IPS-18a (cell line): ENCODE results near the gene THUMPD2.

Experiments used
- H3K27ac ChIP-seq: one replicate; pipeline ENCODE4 v1.5.1; 2013; ENCODE audit warnings: low read length
- H3K27me3 ChIP-seq: one replicate; pipeline ENCODE4 v1.6.1; 2013; ENCODE audit warnings: mild to moderate bottlenecking, low read length; ENCODE audit not compliant: control insufficient read depth, insufficient read depth
- H3K36me3 ChIP-seq: one replicate; pipeline ENCODE4 v1.6.1; 2013; ENCODE audit warnings: low read depth, low read length; ENCODE audit not compliant: control insufficient read depth
- H3K4me1 ChIP-seq: one replicate; pipeline ENCODE4 v1.6.1; 2013; ENCODE audit warnings: low read depth, low read length; ENCODE audit not compliant: control insufficient read depth
- H3K4me3 ChIP-seq: one replicate; pipeline ENCODE4 v1.5.1; 2013; ENCODE audit warnings: low read length
- H3K9ac ChIP-seq: one replicate; pipeline ENCODE4 v1.6.1; 2013; ENCODE audit warnings: mild to moderate bottlenecking, low read length, moderate library complexity
- H3K9me3 ChIP-seq: one replicate; pipeline ENCODE4 v1.6.1; 2013; ENCODE audit warnings: low read depth, low read length; ENCODE audit not compliant: control insufficient read depth

The THUMPD2 gene

DNA sequence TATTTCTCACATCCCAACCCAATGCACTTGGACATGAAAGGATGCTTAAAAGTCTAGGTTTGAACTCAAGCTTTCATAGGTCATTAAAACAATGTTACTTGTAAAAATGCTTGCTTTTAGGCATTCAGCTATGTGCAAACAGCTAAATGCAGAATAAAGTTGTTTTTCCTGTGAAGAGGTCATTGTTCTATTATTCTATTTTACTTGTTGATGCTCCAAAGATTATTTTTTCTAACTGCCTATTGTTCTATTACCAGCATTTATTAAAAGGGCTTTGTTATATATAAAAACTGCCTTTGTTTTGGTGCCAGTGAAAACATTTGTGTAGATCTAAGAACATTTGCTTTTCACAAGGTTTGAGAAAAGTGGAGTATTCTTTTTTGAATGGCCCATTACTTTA, 64.0 kb downstream of the THUMPD2 start:
- no peak overlapping the region for H3K27ac ChIP-seq
- no peaks in the 10 kb centered on the region for H3K36me3 ChIP-seq
- no peak overlapping the region for H3K9ac ChIP-seq
- H3K4me3 ChIP-seq: no peak overlapping the region
- H3K4me1 ChIP-seq: no peaks in the 10 kb centered on the region
- no peaks in the 10 kb centered on the region for H3K9me3 ChIP-seq
- H3K27me3 ChIP-seq: no peaks in the 10 kb centered on the region

DNA sequence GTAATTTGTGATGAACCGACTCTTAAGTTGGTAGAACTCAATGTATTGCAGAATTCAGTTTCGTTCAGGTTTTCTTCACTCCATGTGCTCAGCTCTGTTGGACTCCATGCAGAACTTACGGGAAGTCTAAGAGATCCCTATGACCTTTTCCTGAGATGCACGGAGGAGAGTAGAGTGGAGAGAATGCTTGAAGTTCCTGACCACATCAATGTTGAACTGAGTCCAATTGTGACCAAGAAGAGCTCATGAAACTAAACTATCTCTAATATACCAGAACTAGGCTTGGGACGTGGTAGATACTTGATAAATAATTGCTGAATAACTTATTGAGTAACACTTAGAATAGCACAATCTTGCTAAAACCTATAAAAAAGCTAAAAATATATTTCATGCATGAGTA, 66.1 kb downstream of the THUMPD2 start:
- Histone ChIP-seq H3K4me3 (no peak overlapping the region), H3K27me3 (no peaks in the 10 kb centered on the region), H3K9ac (no peak overlapping the region), H3K9me3 (no peaks in the 10 kb centered on the region), H3K36me3 (no peaks in the 10 kb centered on the region), H3K27ac (no peak overlapping the region), H3K4me1 (no peaks in the 10 kb centered on the region)

DNA sequence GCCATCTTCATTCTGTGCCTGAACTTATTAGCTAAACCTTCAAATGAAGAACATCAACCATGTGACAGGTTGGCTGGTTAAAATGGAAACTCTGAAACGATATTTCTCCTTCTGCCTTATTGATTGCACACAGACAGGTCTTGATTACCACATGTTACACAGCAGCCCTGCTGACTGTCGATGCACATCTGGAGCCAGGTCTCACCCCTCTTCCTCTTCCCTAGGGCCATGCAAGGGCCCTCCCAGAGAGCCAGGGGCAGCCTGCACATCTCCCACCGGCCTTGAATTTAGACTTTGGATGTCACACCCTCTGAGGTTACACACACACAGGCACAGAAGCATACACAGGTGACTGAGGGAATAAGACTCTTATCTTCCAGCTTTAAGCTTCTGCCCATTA, 68.3 kb downstream of the THUMPD2 start:
- Histone ChIP-seq H3K9ac (no peak overlapping the region), H3K27ac (no peak overlapping the region), H3K27me3 (no peaks in the 10 kb centered on the region), H3K4me3 (no peak overlapping the region), H3K36me3 (no peaks in the 10 kb centered on the region), H3K9me3 (no peaks in the 10 kb centered on the region), H3K4me1 (no peaks in the 10 kb centered on the region)

DNA sequence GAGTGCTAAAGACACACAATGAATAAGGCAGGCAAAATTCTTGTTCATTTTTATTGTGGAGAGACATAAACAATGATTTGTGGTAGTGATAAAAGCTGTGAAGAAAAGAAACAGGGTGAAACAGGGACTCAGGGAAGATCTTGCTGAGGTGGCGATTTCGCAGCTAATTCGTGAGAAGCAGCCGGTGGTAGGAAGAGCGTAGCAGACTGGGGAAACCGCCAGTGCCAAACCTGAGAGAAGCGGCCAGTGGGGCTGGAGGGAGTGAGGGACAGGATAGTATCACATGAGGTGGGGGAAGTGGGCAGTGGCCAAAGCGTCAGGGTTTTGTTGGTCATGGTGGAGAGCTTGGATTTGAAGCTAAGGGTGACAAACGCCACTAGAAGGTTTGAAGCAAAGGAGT, 71.1 kb downstream of the THUMPD2 start:
- H3K4me1 ChIP-seq: no peaks in the 10 kb centered on the region
- no peak overlapping the region for H3K4me3 ChIP-seq
- H3K9ac ChIP-seq: no peak overlapping the region
- no peaks in the 10 kb centered on the region for H3K27me3 ChIP-seq
- H3K36me3 ChIP-seq: no peaks in the 10 kb centered on the region
- H3K27ac ChIP-seq: no peak overlapping the region
- no peaks in the 10 kb centered on the region for H3K9me3 ChIP-seq

DNA sequence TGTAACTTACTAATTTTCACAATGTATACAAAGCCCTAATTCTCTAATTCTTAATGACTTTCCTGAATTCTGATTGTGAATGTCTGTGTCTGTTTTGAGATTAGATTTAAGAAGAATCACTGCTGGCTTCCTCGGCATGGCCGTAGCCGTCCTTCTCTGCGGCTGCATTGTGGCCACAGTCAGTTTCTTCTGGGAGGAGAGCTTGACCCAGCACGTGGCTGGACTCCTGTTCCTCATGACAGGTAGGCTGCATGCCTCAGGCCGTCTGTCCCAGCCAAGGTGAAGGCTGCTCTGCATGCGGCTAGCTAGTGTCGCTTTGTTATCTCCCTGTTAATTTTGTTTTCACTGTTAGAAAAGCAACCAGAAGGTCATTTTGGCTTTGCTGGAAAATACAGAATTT, 72.1 kb downstream of the THUMPD2 start:
- H3K4me3 ChIP-seq: no peak overlapping the region
- no peaks in the 10 kb centered on the region for H3K4me1 ChIP-seq
- no peaks in the 10 kb centered on the region for H3K27me3 ChIP-seq
- H3K9me3 ChIP-seq: no peaks in the 10 kb centered on the region
- no peaks in the 10 kb centered on the region for H3K36me3 ChIP-seq
- H3K27ac ChIP-seq: no peak overlapping the region
- no peak overlapping the region for H3K9ac ChIP-seq

DNA sequence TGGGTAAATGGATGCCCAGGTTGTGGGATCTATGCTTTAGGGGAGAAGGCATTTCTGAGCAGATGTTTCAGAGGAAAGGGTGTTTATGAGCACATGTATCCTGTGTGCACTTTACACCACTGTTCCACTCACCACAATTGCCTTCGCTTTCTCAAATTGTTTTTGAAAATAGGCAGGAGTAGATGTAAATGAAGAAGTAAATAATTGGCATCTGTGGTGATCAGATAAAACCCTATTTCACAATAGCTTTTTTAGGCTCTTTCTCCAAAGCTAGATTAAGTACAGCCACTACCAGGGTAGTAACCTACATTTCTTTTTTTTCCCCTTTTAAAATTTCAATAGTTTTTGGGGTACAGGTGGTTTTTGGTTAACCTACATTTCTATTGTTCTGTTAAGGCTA, 72.7 kb downstream of the THUMPD2 start:
- H3K4me3 ChIP-seq: no peak overlapping the region
- no peaks in the 10 kb centered on the region for H3K36me3 ChIP-seq
- H3K27ac ChIP-seq: no peak overlapping the region
- no peaks in the 10 kb centered on the region for H3K4me1 ChIP-seq
- no peaks in the 10 kb centered on the region for H3K9me3 ChIP-seq
- no peak overlapping the region for H3K9ac ChIP-seq
- H3K27me3 ChIP-seq: no peaks in the 10 kb centered on the region

- Histone ChIP-seq H3K4me1 (no peaks in the 10 kb centered on the region), H3K9ac (no peak overlapping the region), H3K36me3 (no peaks in the 10 kb centered on the region), H3K27ac (no peak overlapping the region), H3K4me3 (no peak overlapping the region), H3K27me3 (no peaks in the 10 kb centered on the region), H3K9me3 (no peaks in the 10 kb centered on the region)
Measured at GRCh38 chr2:39705638-39706037, 73.4 kb downstream of the THUMPD2 start.

GRCh38 chr2:39704540-39704939, 74.5 kb downstream of the THUMPD2 start:
- Histone ChIP-seq H3K36me3 (no peaks in the 10 kb centered on the region), H3K4me3 (no peak overlapping the region), H3K9ac (no peak overlapping the region), H3K27ac (no peak overlapping the region), H3K4me1 (no peaks in the 10 kb centered on the region), H3K27me3 (no peaks in the 10 kb centered on the region), H3K9me3 (no peaks in the 10 kb centered on the region)

- Histone ChIP-seq H3K4me3 (no peak overlapping the region), H3K36me3 (no peaks in the 10 kb centered on the region), H3K27ac (no peak overlapping the region), H3K27me3 (no peaks in the 10 kb centered on the region), H3K9ac (no peak overlapping the region), H3K4me1 (no peaks in the 10 kb centered on the region), H3K9me3 (no peaks in the 10 kb centered on the region)
Measured at GRCh38 chr2:39703181-39703872, 75.7 kb downstream of the THUMPD2 start.

DNA sequence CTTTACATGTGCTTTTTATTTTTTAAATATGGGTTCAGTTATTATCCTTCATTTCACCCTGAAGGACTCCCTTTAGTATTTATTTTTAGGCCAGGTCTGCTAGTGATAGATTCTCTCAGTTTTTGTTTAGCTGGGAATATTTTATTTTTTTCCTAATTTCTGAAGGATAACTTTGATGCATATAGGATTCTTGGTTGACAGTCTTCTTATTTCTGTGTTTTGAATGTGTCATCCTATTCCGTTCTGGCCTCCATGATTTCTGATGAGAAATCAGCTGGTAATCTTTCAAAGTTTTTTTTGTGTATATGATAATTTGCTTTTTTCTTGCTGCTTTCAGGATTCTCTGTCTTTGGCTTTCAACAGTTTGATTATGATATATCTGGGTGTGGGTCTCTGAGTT, 77.9 kb downstream of the THUMPD2 start:
- no peaks in the 10 kb centered on the region for H3K36me3 ChIP-seq
- H3K4me3 ChIP-seq: no peak overlapping the region
- no peaks in the 10 kb centered on the region for H3K27me3 ChIP-seq
- H3K27ac ChIP-seq: no peak overlapping the region
- no peaks in the 10 kb centered on the region for H3K9me3 ChIP-seq
- H3K4me1 ChIP-seq: peaks cover 3% of the 10 kb centered on the region
- no peak overlapping the region for H3K9ac ChIP-seq

DNA sequence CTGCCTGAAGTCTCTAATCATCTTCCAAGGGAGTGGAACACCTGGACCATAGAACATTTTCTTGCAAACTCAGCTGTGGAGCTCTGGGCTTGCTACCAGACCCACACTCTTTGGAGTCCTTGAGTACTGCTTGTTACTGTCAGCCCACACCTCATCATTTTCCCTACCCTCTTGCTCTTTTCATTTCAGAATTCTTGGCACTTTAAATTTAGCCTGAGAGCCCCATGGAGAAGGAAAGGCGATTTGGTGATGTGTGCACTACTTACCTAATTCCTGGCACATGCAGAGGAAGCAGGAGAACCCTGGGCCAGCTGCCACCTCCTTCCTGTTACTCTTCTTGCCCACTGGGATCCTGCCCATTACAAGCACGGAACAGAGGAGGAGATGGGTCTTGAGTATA, 81.6 kb downstream of the THUMPD2 start:
- Histone ChIP-seq H3K9ac (no peak overlapping the region), H3K27me3 (no peaks in the 10 kb centered on the region), H3K4me3 (no peak overlapping the region), H3K4me1 (peaks cover 5% of the 10 kb centered on the region), H3K27ac (no peak overlapping the region), H3K36me3 (no peaks in the 10 kb centered on the region), H3K9me3 (no peaks in the 10 kb centered on the region)

DNA sequence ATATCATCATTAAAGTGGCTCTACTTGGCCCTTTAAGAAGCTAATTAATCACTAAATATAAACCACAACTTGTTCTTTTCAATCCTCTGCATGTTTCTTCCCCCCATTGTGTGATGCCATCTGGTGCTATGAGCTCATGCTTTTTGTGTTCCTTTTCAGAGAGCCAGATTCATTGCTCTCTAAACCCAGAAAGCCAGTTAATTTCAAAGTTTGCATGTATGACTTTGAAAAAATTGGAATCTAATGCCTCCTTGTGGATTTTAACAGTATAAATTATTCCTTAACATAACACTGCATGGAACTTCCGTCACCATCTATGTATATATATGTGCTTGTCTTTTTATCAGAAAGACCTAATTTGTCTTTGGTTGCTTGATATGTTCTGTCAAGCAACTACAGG, 82.2 kb downstream of the THUMPD2 start:
- Histone ChIP-seq H3K4me1 (peaks cover 5% of the 10 kb centered on the region), H3K36me3 (no peaks in the 10 kb centered on the region), H3K27ac (no peak overlapping the region), H3K9me3 (no peaks in the 10 kb centered on the region), H3K27me3 (no peaks in the 10 kb centered on the region), H3K4me3 (no peak overlapping the region), H3K9ac (no peak overlapping the region)
